DOHH2 (cell line): Measurements from ENCODE around the gene PHAF1.

ENCODE experiments used
- H3F3A ChIP-seq: fragments of 200-600 bp; sonication (generic), shearing (Covaris generic); 2 replicates; pipeline ENCODE4 v1.6.0; 2016; ENCODE audit warnings: antibody characterized with exemption, mild to moderate bottlenecking; ENCODE audit not compliant: control insufficient read depth, insufficient read depth
- H3K27ac ChIP-seq: fragments of 200-600 bp; sonication (generic); 2 replicates; pipeline ENCODE4 v1.5.1; 2014; ENCODE audit warnings: low read depth, mild to moderate bottlenecking, low read length, moderate library complexity
- H3K27me3 ChIP-seq: fragments of 200-600 bp; sonication (generic); 2 replicates; pipeline ENCODE4 v1.6.1; 2014; ENCODE audit warnings: mild to moderate bottlenecking, low read length, mixed read lengths; ENCODE audit not compliant: control insufficient read depth
- H3K36me3 ChIP-seq: fragments of 200-600 bp; sonication (generic); 2 replicates; pipeline ENCODE4 v1.6.1; 2014; ENCODE audit warnings: mild to moderate bottlenecking, low read length, moderate library complexity, mixed read lengths; ENCODE audit not compliant: control insufficient read depth
- H3K4me1 ChIP-seq: fragments of 200-600 bp; sonication (generic); 2 replicates; pipeline ENCODE4 v1.6.1; 2014; ENCODE audit warnings: mild to moderate bottlenecking, low read length, mixed read lengths; ENCODE audit not compliant: control insufficient read depth
- H3K4me2 ChIP-seq: fragments of 200-600 bp; sonication (generic); 2 replicates; pipeline ENCODE4 v1.6.0; 2014; ENCODE audit warnings: mild to moderate bottlenecking, low read length, moderate library complexity
- H3K4me3 ChIP-seq: fragments of 200-600 bp; sonication (generic); 2 replicates; pipeline ENCODE4 v1.5.1; 2014; ENCODE audit warnings: mild to moderate bottlenecking, low read length, mixed read lengths
- H3K79me2 ChIP-seq: fragments of 200-600 bp; sonication (generic); 2 replicates; pipeline ENCODE4 v1.6.1; 2014; ENCODE audit warnings: mild to moderate bottlenecking, low read length, mixed read lengths; ENCODE audit not compliant: control insufficient read depth
- H3K9me2 ChIP-seq: fragments of 200-600 bp; sonication (generic); replicated peaks from 2 replicates; pipeline ENCODE4 v1.6.1; 2014; ENCODE audit warnings: mild to moderate bottlenecking, low read length, mixed read lengths; ENCODE audit not compliant: control insufficient read depth
- H3K9me3 ChIP-seq: fragments of 200-600 bp; sonication (generic); 2 replicates; pipeline ENCODE4 v1.6.1; 2014; ENCODE audit warnings: antibody characterized with exemption, low read length, mixed read lengths; ENCODE audit not compliant: control insufficient read depth, insufficient read depth
- H4K20me1 ChIP-seq: fragments of 200-600 bp; sonication (generic); 2 replicates; pipeline ENCODE4 v1.6.0; 2014; ENCODE audit warnings: low read depth, mild to moderate bottlenecking, antibody characterized with exemption, low read length, moderate library complexity; ENCODE audit not compliant: control insufficient read depth, insufficient read depth
- EZH2phosphoT487 ChIP-seq: fragments of 200-600 bp; sonication (generic); IDR thresholded peaks from 2 replicates; pipeline ENCODE4 v1.6.1; 2017; ENCODE audit warnings: borderline replicate concordance, mild to moderate bottlenecking, antibody characterized with exemption, low read length, moderate library complexity, mixed read lengths
- TF ChIP-seq, protein P1 (sequence below): fragments of 200-600 bp; sonication (generic); IDR thresholded peaks from one replicate; pipeline ENCODE4 v1.5.1; 2014; ENCODE audit warnings: antibody characterized with exemption, mild to moderate bottlenecking, low read depth, low read length; ENCODE audit not compliant: poor library complexity, severe bottlenecking

The PHAF1 gene

DNA sequence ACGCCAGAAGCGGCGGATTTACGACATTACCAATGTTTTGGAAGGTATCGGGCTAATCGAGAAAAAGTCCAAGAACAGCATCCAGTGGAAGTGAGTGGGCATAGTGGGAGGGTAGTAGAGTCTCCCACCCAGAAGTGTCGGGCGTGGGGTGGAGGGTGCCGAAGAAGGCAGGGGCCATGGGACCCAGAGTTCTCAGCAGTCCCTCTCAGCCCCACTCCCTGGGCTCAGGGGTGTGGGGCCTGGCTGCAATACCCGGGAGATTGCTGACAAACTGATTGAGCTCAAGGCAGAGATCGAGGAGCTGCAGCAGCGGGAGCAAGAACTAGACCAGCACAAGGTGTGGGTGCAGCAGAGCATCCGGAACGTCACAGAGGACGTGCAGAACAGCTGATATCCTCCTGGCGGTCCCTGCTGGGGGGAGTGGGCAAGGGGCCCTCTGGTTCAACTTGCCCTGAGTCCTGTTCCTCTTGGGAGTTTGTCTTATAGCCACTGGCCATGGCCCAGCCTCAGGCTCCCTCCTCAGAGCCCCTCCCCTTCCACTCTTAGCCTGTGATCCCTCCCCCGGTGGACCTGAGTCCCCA, 83.1 kb downstream of the PHAF1 start:
- peaks cover 15% of the 10 kb centered on the region for H3K4me1 ChIP-seq
- H3K9me3 ChIP-seq, result no peaks in the 10 kb centered on the region
- H3K4me3 ChIP-seq, result peak overlapping the region; percentile 95
- no peak for TF ChIP-seq EZH2phosphoT487
- TF ChIP-seq, protein P1, sequence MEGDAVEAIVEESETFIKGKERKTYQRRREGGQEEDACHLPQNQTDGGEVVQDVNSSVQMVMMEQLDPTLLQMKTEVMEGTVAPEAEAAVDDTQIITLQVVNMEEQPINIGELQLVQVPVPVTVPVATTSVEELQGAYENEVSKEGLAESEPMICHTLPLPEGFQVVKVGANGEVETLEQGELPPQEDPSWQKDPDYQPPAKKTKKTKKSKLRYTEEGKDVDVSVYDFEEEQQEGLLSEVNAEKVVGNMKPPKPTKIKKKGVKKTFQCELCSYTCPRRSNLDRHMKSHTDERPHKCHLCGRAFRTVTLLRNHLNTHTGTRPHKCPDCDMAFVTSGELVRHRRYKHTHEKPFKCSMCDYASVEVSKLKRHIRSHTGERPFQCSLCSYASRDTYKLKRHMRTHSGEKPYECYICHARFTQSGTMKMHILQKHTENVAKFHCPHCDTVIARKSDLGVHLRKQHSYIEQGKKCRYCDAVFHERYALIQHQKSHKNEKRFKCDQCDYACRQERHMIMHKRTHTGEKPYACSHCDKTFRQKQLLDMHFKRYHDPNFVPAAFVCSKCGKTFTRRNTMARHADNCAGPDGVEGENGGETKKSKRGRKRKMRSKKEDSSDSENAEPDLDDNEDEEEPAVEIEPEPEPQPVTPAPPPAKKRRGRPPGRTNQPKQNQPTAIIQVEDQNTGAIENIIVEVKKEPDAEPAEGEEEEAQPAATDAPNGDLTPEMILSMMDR, result no peak
- H3K27me3 ChIP-seq, result no peaks in the 10 kb centered on the region
- H3K4me2 ChIP-seq, result peak overlapping the region; percentile 89
- H3K79me2 ChIP-seq, result peaks cover 38% of the 10 kb centered on the region
- peak overlapping the region; percentile 44 for H3K27ac ChIP-seq
- H4K20me1 ChIP-seq, result peaks cover 3% of the 10 kb centered on the region
- H3K36me3 ChIP-seq, result peaks cover 58% of the 10 kb centered on the region
- H3F3A ChIP-seq, result no peaks in the 10 kb centered on the region
- no peaks in the 10 kb centered on the region for H3K9me2 ChIP-seq

DNA sequence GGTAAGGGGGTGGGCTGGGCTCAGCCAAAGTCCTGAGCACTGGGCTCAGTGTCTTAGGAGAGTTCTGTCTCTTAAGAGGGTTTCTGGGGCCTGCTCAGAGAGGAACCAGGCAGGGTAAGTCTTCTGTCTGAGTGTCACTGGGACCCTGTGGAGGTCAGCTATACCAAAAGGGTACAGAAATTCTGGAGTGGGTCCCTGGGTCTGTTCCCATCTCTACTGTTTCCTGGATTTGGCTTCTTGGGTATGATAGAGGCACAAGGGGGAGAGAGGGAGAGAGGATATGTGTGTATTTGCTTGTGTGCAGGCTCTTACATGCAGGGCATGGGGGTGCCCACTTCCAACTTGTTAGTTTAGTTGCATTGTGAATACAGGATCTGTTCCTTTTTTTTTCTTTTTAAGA, 83.8 kb downstream of the PHAF1 start:
- H3K9me2 ChIP-seq, result no peaks in the 10 kb centered on the region
- no peaks in the 10 kb centered on the region for H3K27me3 ChIP-seq
- peak overlapping the region; percentile 95 for H3K4me3 ChIP-seq
- no peak overlapping the region for H3K27ac ChIP-seq
- no peaks in the 10 kb centered on the region for H3K9me3 ChIP-seq
- H3K79me2 ChIP-seq, result peaks cover 38% of the 10 kb centered on the region
- no peak for TF ChIP-seq EZH2phosphoT487
- TF ChIP-seq, protein P1, result no peak
- H3K36me3 ChIP-seq, result peaks cover 64% of the 10 kb centered on the region
- peaks cover 15% of the 10 kb centered on the region for H3K4me1 ChIP-seq
- H4K20me1 ChIP-seq, result peaks cover 3% of the 10 kb centered on the region
- no peaks in the 10 kb centered on the region for H3F3A ChIP-seq
- peak overlapping the region; percentile 89 for H3K4me2 ChIP-seq

DNA sequence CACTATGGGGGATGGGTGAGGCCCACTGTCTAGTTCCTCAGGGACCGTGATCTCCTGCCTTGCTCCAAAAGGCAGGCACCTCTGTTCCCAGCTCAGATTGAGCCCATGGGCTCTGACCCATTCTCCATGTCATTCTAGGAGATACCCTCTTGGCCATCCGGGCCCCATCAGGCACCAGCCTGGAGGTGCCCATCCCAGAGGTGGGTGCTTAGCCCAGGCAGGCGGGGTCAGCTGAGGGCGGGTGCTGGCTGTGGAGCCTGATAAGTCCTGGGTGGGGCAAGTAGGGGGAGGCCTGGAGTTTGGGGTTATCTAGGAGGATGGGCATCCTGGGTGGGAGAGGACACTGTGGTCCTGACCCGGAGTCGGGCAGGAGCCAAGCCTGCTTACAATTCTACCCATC, 84.5 kb downstream of the PHAF1 start:
- Histone ChIP-seq H3K4me1 (peaks cover 15% of the 10 kb centered on the region), H4K20me1 (peaks cover 3% of the 10 kb centered on the region), H3K4me3 (no peak overlapping the region), H3K79me2 (peaks cover 38% of the 10 kb centered on the region), H3K27me3 (no peaks in the 10 kb centered on the region), H3K9me2 (no peaks in the 10 kb centered on the region), H3K9me3 (no peaks in the 10 kb centered on the region), H3F3A (no peaks in the 10 kb centered on the region), H3K4me2 (no peak overlapping the region), H3K27ac (no peak overlapping the region), H3K36me3 (peaks cover 70% of the 10 kb centered on the region)
- no peak for TF ChIP-seq EZH2phosphoT487
- TF ChIP-seq, protein P1, result no peak
